Gastroesophageal sphincter (tissue), 3 donors: ENCODE results near the gene RNFT1.
"Not testable (repeated sequence)": the region's sequence is repeated elsewhere in the genome, so short reads cannot be mapped to it uniquely, and the experiment has no call there.

ENCODE experiments used
- EP300 ChIP-seq: sonication (generic); formaldehyde crosslinking; IDR thresholded peaks from one replicate; pipeline ENCODE4 v1.6.1; 2017; ENCODE audit warnings: antibody characterized with exemption, mild to moderate bottlenecking
- TF ChIP-seq, protein P1 (sequence below), 4 experiments: fragments of 200-600 bp in 2 of 4; fragments of 450-650 bp in 2 of 4; sonication (generic) in 1 of 4; IDR thresholded peaks; one replicate each; pipeline ENCODE4 v1.5.1; 2017 to 2019; ENCODE audit warnings: antibody characterized with exemption in 4 of 4, mild to moderate bottlenecking in 2 of 4, moderate library complexity in 2 of 4

DNA sequence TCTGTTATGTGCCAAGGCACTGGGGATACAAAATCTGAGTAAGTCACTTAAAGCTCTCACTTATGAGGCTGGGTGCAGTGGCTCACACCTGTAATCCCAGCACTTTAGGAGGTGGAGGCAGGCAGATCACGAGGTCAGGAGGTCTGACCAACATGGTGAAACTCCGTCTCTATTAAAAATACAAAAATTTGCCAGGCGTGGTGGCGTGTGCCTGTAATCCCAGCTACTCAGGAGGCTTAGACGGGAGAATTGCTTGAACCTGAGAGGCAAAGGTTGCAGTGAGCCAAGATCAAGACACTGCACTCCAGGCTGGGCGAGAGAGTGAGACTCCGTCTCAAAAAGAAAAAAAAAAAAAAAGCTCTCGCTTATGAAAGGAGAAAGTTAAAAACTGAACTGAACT, 5.0 kb downstream of the RNFT1 start:
- TF ChIP-seq, protein P1, sequence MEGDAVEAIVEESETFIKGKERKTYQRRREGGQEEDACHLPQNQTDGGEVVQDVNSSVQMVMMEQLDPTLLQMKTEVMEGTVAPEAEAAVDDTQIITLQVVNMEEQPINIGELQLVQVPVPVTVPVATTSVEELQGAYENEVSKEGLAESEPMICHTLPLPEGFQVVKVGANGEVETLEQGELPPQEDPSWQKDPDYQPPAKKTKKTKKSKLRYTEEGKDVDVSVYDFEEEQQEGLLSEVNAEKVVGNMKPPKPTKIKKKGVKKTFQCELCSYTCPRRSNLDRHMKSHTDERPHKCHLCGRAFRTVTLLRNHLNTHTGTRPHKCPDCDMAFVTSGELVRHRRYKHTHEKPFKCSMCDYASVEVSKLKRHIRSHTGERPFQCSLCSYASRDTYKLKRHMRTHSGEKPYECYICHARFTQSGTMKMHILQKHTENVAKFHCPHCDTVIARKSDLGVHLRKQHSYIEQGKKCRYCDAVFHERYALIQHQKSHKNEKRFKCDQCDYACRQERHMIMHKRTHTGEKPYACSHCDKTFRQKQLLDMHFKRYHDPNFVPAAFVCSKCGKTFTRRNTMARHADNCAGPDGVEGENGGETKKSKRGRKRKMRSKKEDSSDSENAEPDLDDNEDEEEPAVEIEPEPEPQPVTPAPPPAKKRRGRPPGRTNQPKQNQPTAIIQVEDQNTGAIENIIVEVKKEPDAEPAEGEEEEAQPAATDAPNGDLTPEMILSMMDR (IDR thresholded peaks at IDR 0.05): not testable (repeated sequence)
- not testable (repeated sequence) for TF ChIP-seq EP300
